Left renal pelvis (tissue), 4 donors: ENCODE data around the gene AMELX. TPM values are rescaled to one million over a fixed set of nuclear protein-coding genes. Genes with fewer than 3 reads are reported as not detected.

Experiments used
- polyA plus RNA-seq, 4 donors: library from polyadenylated mRNA; unstranded; fragments of 120-200 nt; gene quantifications; one replicate each; pipeline ENCODE4 v1.2.1, GENCODE V29; 2013; ENCODE audit not compliant: insufficient read length in 4 of 4

AMELX gene
- polyA plus RNA-seq, 4 donors = not detected

Other genes starting within 250 kb of the AMELX start
- gene HCCS, start 182.1 kb upstream of the AMELX start, polyA plus RNA-seq = 10 to 100 TPM; 14.7 to 29.4 (median 26.6) TPM